Fibroblast of mammary gland (primary cell): ENCODE data around the gene COPZ1.

Experiments used
- DNase-seq: peaks from one replicate; pipeline ENCODE4 v3.0.0-alpha.2; 2010; ENCODE audit warnings: low read depth
- H3K4me3 ChIP-seq: 2 replicates; pipeline ENCODE4 v1.5.1; 2011; ENCODE audit warnings: low read depth, mild to moderate bottlenecking, low read length, moderate library complexity; ENCODE audit not compliant: control insufficient read depth
- TF ChIP-seq, protein P1 (sequence below): conservative IDR thresholded peaks from 2 replicates; pipeline ENCODE4 v1.5.1; 2011; ENCODE audit warnings: low read depth, low read length, inconsistent platforms; ENCODE audit not compliant: control insufficient read depth, insufficient read depth

The COPZ1 gene

DNA sequence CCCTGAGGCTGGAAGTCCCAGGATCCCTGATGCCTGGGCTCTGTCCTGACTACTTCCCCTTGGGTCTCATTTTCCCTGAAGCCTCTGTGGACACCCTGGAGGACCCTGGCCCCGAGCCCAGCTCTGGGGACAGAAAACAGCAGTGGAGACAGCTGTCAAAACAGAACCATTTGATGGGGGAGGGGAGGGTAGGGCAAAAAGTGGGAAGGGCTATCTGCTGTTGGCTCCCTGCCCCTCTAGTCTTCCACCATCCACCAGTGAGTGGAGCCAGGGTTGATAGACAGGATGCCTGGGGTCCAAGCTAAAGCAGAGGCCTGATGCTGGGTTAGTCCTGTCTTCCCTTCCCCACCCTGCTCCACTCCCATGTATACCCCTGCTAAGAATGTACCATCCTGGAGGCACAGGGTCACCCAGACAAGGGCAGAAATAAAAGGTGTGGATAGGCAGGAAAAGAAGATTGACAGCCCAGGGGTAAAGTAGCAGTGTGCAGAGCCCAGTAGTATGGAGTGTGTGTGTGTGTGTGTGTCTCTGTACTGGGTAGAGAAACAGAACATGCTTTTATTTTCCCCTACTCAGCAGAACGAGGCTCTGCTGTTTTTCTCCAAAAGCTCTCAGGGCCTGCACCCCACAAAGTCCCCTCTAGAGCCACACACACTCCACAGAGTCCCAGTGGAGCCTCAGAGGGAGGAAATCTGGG is 49.8 kb downstream of the COPZ1 start:
- no peak for DNase-seq
- TF ChIP-seq, protein P1, sequence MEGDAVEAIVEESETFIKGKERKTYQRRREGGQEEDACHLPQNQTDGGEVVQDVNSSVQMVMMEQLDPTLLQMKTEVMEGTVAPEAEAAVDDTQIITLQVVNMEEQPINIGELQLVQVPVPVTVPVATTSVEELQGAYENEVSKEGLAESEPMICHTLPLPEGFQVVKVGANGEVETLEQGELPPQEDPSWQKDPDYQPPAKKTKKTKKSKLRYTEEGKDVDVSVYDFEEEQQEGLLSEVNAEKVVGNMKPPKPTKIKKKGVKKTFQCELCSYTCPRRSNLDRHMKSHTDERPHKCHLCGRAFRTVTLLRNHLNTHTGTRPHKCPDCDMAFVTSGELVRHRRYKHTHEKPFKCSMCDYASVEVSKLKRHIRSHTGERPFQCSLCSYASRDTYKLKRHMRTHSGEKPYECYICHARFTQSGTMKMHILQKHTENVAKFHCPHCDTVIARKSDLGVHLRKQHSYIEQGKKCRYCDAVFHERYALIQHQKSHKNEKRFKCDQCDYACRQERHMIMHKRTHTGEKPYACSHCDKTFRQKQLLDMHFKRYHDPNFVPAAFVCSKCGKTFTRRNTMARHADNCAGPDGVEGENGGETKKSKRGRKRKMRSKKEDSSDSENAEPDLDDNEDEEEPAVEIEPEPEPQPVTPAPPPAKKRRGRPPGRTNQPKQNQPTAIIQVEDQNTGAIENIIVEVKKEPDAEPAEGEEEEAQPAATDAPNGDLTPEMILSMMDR = no peak
- H3K4me3 ChIP-seq = no peak overlapping the region

DNA sequence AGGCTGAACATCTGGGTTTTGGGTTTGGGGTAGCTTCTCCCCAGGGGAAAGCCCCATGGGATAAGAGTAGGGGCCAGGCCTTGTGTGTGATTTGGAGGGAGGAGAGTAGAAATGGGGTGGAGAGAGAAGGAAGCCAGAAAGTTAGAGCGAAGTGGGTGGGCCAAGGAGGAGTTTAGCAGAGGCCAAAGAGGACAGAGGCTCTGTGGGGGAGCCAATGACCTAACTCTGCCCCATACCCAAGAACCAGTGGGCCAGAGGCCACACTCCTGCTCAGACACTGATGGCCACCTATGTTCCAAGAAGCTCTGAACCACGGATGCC is 50.3 kb downstream of the COPZ1 start:
- TF ChIP-seq, protein P1 = no peak
- DNase-seq = no peak
- H3K4me3 ChIP-seq = no peak overlapping the region

DNA sequence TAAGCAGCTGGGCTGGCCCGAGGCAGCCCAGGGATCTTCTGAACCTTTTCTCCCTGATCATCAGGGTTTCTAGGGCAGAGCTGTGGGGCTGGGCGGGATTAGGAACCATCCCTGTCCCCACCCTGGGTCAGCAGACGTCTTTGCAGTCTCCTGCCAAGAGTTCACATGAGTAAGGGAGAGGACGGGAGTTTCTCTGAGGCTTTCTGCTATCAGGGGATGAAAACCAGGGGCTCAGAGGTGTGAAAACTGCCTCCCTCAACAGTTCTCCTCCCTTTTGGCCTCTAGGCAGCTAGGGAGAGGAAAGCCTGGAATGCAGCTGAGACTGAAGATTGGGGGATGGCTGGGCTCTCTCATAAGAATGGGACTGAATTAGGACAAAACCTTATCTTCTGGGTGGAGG is 51.7 kb downstream of the COPZ1 start:
- DNase-seq = no peak
- no peak overlapping the region for H3K4me3 ChIP-seq
- TF ChIP-seq, protein P1 = no peak

DNA sequence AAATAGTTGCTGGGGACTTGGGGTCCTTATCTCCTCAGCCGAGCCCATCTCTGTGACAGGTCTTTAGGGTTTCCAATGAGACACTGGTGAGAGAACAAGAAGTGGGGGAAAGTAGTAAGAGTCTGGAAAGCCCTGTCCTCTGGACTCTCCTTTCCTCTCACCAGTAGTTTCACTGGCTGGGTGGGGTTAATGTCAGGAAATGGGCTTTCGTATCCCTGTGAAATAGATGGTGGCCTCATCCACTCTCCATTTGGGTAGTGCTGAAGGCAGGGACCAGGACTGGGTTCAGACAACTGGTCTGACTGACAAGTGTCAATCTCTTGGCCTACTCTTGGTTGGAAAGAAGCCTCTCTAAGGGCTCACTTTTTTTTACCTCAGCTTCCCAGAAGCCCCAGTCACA is 52.1 kb downstream of the COPZ1 start:
- no peak for DNase-seq
- TF ChIP-seq, protein P1 = no peak
- no peak overlapping the region for H3K4me3 ChIP-seq

DNA sequence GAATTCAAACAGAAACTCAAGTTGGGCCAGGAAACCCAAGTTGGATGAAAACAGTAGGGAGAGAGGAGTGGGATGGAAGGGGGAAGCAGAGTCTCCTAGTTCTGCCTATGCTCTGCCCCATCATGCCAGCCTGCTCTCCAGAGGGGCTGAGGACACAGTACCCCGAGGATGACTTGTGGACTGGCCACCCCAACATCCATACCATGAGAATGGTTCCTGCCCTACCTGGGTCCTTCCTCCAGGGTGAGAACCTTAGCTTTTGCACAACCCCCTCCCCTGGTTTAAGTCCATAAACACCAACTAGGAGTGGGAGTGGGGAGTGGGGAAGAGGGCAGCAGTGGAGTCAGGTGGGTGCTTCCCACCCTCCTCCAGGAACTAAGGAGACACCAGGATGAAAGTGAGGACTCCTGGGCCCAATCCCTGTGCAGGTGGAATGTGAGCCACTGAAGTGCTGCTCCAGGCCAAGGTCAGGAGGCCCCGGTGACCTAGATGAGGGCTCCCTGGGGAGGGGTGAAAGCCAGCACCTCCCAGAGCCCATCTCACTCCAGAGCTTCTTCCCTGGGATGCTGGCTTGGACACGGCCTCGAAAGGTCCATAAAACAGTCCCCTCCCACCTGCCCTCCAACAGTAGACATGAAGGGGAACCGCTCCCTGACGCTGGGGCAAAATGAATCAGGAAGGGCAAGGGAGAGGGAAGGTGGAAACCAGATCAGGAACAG is 53.0 kb downstream of the COPZ1 start:
- H3K4me3 ChIP-seq = no peak overlapping the region
- no peak for DNase-seq
- TF ChIP-seq, protein P1 = no peak

DNA sequence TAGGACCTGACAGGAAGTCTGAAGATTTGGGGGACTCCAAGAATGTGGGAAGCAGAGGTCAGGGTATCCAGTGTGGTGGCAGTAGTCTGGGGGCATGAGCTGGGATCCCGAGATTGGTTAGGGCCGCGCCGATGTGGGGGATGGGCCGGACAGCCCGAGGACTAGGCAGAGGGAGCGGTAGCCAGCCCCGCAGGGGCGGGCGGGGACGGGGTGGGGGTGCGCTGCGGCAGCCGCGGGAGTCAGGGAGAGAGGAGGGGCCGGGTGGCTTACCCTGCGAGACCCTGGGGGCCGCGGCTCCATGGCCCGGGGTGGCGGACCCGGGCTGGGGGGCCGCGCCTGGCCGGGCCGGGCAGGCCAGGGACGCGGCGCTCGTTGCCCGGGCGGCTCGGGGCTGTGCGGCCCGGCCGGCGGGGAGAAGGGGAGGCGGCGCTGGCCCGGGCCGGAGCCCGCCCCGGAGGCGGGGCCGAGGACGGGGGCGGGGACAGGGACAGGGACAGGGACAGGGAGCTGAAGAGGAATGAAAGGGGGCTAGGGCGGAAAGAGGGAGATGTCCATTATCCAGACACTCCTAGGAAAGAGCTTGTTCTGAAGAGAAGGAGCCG is 54.0 kb downstream of the COPZ1 start:
- H3K4me3 ChIP-seq = peak overlapping the region; percentile 43
- DNase-seq = no peak
- TF ChIP-seq, protein P1 = no peak
